HFF-Myc (cell line): ENCODE results near the gene KRTAP12-1.

ENCODE experiments used
- DNase-seq: peaks from one replicate; pipeline ENCODE4 v3.0.0-alpha.2; 2011; ENCODE audit warnings: low read depth; ENCODE audit errors: extremely low read depth
- H3K4me3 ChIP-seq: replicated peaks from 2 replicates; pipeline ENCODE4 v1.5.1; 2011; ENCODE audit warnings: low read depth, mild to moderate bottlenecking, control low read depth, low read length
- CTCF ChIP-seq: IDR thresholded peaks from 2 replicates; pipeline ENCODE4 v1.5.1; 2012; ENCODE audit warnings: mild to moderate bottlenecking, low read depth, low read length, control low read depth; ENCODE audit errors: missing control alignments

The KRTAP12-1 gene

GRCh38 chr21:44684077-44684476, 2.1 kb upstream of the KRTAP12-1 start:
- H3K4me3 ChIP-seq: no peak overlapping the region
- DNase-seq: no peak
- no peak for TF ChIP-seq CTCF

- H3K4me3 ChIP-seq: no peak overlapping the region
- no peak for TF ChIP-seq CTCF
- DNase-seq: no peak
These were observed 703 bp upstream of the KRTAP12-1 start for GRCh38 chr21:44682580-44683151.

- DNase-seq: no peak
- no peak for TF ChIP-seq CTCF
- no peak overlapping the region for H3K4me3 ChIP-seq
These were observed 811 bp downstream of the KRTAP12-1 start for GRCh38 chr21:44681152-44681551.

- no peak for DNase-seq
- no peak for TF ChIP-seq CTCF
- H3K4me3 ChIP-seq: no peak overlapping the region
These were observed 4.1 kb downstream of the KRTAP12-1 start for GRCh38 chr21:44677881-44678280.

DNA sequence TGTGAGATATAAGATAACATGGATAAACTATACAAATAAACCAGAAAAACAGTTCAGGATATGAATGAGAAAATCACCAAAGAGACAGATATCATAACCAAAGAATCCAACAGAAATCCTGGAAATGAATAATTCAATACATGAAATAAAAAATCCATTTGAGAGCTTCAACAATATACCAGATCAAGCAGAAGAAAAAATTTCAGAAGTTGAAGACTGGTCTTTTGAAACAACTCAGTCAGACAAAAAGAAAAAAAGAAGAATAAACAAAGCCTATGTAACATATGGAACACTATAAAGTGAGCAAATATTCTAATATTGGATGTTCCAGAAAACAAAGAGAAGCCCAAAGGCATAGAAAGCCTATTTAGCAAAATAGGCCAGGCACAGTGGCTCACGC, 10.1 kb downstream of the KRTAP12-1 start:
- no peak for TF ChIP-seq CTCF
- DNase-seq: no peak
- H3K4me3 ChIP-seq: no peak overlapping the region

DNA sequence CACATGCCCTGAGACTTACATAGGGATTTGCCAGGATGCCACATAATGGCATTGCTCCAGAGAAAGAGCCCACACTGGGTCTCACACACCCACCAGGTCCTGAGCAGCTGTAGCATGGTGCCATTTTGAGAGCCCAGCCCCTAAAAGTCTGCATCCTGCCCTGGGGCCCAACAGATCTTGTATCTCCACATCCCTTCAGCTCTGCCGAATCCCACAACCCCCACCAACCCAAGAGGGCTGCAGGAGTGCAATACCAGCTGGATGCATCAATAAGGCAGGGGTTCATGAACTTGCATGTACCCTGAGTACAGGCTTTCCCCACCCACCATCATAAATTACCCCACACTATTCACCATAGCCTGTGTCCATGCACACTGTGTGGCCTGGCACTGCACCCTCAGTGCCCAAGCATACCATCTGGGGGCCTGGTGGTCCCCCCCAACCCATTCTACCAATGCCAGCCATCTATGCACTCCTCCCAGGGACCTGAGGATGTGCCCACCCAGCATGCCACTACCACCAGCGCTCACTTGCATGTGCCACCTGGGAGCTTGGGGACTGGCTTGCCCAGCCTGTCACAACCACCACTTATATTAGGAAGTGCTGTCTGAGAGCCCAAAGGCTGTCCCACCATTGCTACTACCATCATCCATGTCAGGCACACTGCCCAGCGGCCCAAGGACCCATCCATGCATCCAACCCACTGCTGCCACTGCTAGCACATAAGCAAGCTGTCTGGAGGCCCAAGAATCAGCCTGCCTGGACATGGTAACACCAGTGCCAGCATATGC, 11.1 kb downstream of the KRTAP12-1 start:
- no peak for TF ChIP-seq CTCF
- no peak overlapping the region for H3K4me3 ChIP-seq
- DNase-seq: no peak
